ENCODE measurements around the gene FOXK2. TPM values are rescaled to one million over a fixed set of nuclear protein-coding genes. Genes with fewer than 3 reads are reported as not detected.

Gene FOXK2
- total RNA-seq, 1 donor from 2014 or later = 95.7 TPM

- Mint-ChIP-seq H3K27ac (ENCODE audit: unreplicated experiment) (no peak overlapping the region), H3K4me3 (ENCODE audit: unreplicated experiment) (no peak overlapping the region), H3K9me3 (ENCODE audit: unreplicated experiment) (peaks cover 2% of the 10 kb centered on the region), H3K27me3 (ENCODE audit: unreplicated experiment) (peaks cover 7% of the 10 kb centered on the region), H3K4me1 (ENCODE audit: low read depth, unreplicated experiment) (peaks cover 22% of the 10 kb centered on the region), H3K36me3 (ENCODE audit: unreplicated experiment) (no peaks in the 10 kb centered on the region)
- DNase-seq = no peak
- no peak for TF ChIP-seq CTCF (IDR thresholded peaks at IDR 0.05; ENCODE audit: partially characterized antibody, unreplicated experiment)
Observed at GRCh38 chr17:82614095-82614631, 94.6 kb downstream of the FOXK2 start.

- Mint-ChIP-seq H3K27me3 (ENCODE audit: unreplicated experiment) (no peaks in the 10 kb centered on the region), H3K4me1 (ENCODE audit: low read depth, unreplicated experiment) (peaks cover 19% of the 10 kb centered on the region), H3K36me3 (ENCODE audit: unreplicated experiment) (no peaks in the 10 kb centered on the region), H3K9me3 (ENCODE audit: unreplicated experiment) (peaks cover 2% of the 10 kb centered on the region), H3K27ac (ENCODE audit: unreplicated experiment) (no peak overlapping the region), H3K4me3 (ENCODE audit: unreplicated experiment) (no peak overlapping the region)
- no peak for TF ChIP-seq CTCF (IDR thresholded peaks at IDR 0.05; ENCODE audit: partially characterized antibody, unreplicated experiment)
- peak; percentile 37 for DNase-seq
Observed at GRCh38 chr17:82615084-82616020, 95.8 kb downstream of the FOXK2 start.

GRCh38 chr17:82616021-82616711 lies 96.6 kb downstream of the FOXK2 start:
- Mint-ChIP-seq H3K36me3 (ENCODE audit: unreplicated experiment) (no peaks in the 10 kb centered on the region), H3K27ac (ENCODE audit: unreplicated experiment) (no peak overlapping the region), H3K4me1 (ENCODE audit: low read depth, unreplicated experiment) (peaks cover 19% of the 10 kb centered on the region)

GRCh38 chr17:82619211-82619610 lies 99.7 kb downstream of the FOXK2 start:
- no peak for DNase-seq
- Mint-ChIP-seq H3K4me1 (ENCODE audit: low read depth, unreplicated experiment) (no peaks in the 10 kb centered on the region), H3K9me3 (ENCODE audit: unreplicated experiment) (peaks cover 3% of the 10 kb centered on the region), H3K27me3 (ENCODE audit: unreplicated experiment) (no peaks in the 10 kb centered on the region), H3K4me3 (ENCODE audit: unreplicated experiment) (no peak overlapping the region), H3K27ac (ENCODE audit: unreplicated experiment) (no peak overlapping the region), H3K36me3 (ENCODE audit: unreplicated experiment) (peaks cover 5% of the 10 kb centered on the region)
- no peak for TF ChIP-seq CTCF (IDR thresholded peaks at IDR 0.05; ENCODE audit: partially characterized antibody, unreplicated experiment)

More at GRCh38 chr17:82616021-82616711, 96.6 kb downstream of the FOXK2 start:
- no peak for DNase-seq
- Mint-ChIP-seq H3K4me3 (ENCODE audit: unreplicated experiment) (no peak overlapping the region), H3K9me3 (ENCODE audit: unreplicated experiment) (peaks cover 2% of the 10 kb centered on the region), H3K27me3 (ENCODE audit: unreplicated experiment) (no peaks in the 10 kb centered on the region)
- no peak for TF ChIP-seq CTCF (IDR thresholded peaks at IDR 0.05; ENCODE audit: partially characterized antibody, unreplicated experiment)
